Uterus (tissue), 4 donors: ENCODE data around the gene GGA3. TPM values are rescaled to one million over a fixed set of nuclear protein-coding genes. Genes with fewer than 3 reads are reported as not detected.
A peak's percentile ranks its signal among the peaks of the same experiment; 100 is the strongest.

Source experiments
- DNase-seq, 2 donors: peaks; one replicate each; pipeline ENCODE4 v3.0.0-alpha.2; 2019 to 2020
- H3K27ac ChIP-seq, 2 donors: fragments of 200-600 bp; sonication (generic); 1 replicate in 1 of 2; 2 replicates in 1 of 2; pipeline ENCODE4 v1.5.1; 2016 to 2018
- H3K27me3 ChIP-seq, 2 donors: fragments of 200-600 bp; sonication (generic); one replicate each; pipeline ENCODE4 v1.5.1; 2018 to 2019; ENCODE audit warnings: control low read depth in 1 of 2
- H3K36me3 ChIP-seq, 2 donors: fragments of 200-600 bp; sonication (generic); one replicate each; pipeline ENCODE4 v1.5.1; 2019; ENCODE audit warnings: control low read depth in 1 of 2
- H3K4me1 ChIP-seq, 2 donors: fragments of 200-600 bp; sonication (generic); one replicate each; pipeline ENCODE4 v1.5.1; 2018 to 2019; ENCODE audit warnings: control low read depth in 1 of 2
- H3K4me3 ChIP-seq, 2 donors: fragments of 200-600 bp; sonication (generic); 1 replicate in 1 of 2; 2 replicates in 1 of 2; pipeline ENCODE4 v1.5.1; 2018 to 2019; ENCODE audit warnings: mild to moderate bottlenecking in 1 of 2
- H3K9me3 ChIP-seq, 2 donors: fragments of 200-600 bp; sonication (generic); one replicate each; pipeline ENCODE4 v1.5.1; 2019; ENCODE audit warnings: control low read depth in 1 of 2
- CTCF ChIP-seq, 4 experiments: fragments of 200-600 bp in 2 of 4; fragments of 450-650 bp in 2 of 4; sonication (generic) in 2 of 4; IDR thresholded peaks; one replicate each; pipeline ENCODE4 v1.5.1; 2016 to 2019; ENCODE audit warnings: antibody characterized with exemption in 4 of 4, mild to moderate bottlenecking in 2 of 4, moderate library complexity in 1 of 4
- POLR2A ChIP-seq, 2 donors: fragments of 450-650 bp; IDR thresholded peaks; one replicate each; pipeline ENCODE4 v1.6.1; 2016; ENCODE audit warnings: antibody characterized with exemption in 2 of 2, mild to moderate bottlenecking in 1 of 2, moderate library complexity in 1 of 2
- intact Hi-C: fragments of 100-400 bp; cut with DNase I; formaldehyde crosslinking; loops from one replicate; pipeline ENCODE4 v1.15.1; 2023; ENCODE audit warnings: low total_unique reads
- total RNA-seq, 4 donors: library from RNA; depleted of rRNA in 3 of 4; stranded (reverse); fragments of >200 nt in 3 of 4; gene quantifications; one replicate each; pipeline versions ENCODE4 v1.1.0 to v1.2.4, GENCODE V29; 2014 to 2023
- donor health status: DM: yes; HTN: yes; CAD: no.

The GGA3 gene
- total RNA-seq, 4 donors from 2014 or later, result 9.4 to 104 (median 40.1) TPM

GRCh38 chr17:75271233-75271954, 10.0 kb upstream of the GGA3 start:
- peak; percentile 62 to 81 for DNase-seq
- Histone ChIP-seq H3K4me3 (peak overlapping the region; percentile 52 to 96), H3K27ac (peak overlapping the region; percentile 79 to 94), H3K36me3 (no peaks in the 10 kb centered on the region), H3K4me1 (peaks cover 0 to 11% of the 10 kb centered on the region in 2 donors), H3K9me3 (no peaks in the 10 kb centered on the region), H3K27me3 (no peaks in the 10 kb centered on the region)
- intact Hi-C loops, result no loop called here
- TF ChIP-seq POLR2A (IDR thresholded peaks at IDR 0.05) (peak in 1 of 2 donors; percentile 42), CTCF (IDR thresholded peaks at IDR 0.05) (peak; percentile 34 to 99 (median 94))

- Histone ChIP-seq H3K9me3 (no peaks in the 10 kb centered on the region), H3K4me1 (peaks cover 0 to 11% of the 10 kb centered on the region in 2 donors), H3K27me3 (no peaks in the 10 kb centered on the region), H3K36me3 (no peaks in the 10 kb centered on the region), H3K27ac (peak within 1 kb of the TSS; percentile 94 to 98), H3K4me3 (peak within 1 kb of the TSS; percentile 86 to 96)
- TF ChIP-seq CTCF (IDR thresholded peaks at IDR 0.05), result no peak
- TF ChIP-seq POLR2A (IDR thresholded peaks at IDR 0.05), result peak; percentile 11 to 76
- intact Hi-C loops, result no loop called here
- no peak for DNase-seq
Measured at GRCh38 chr17:75270966-75271232, 9.5 kb upstream of the GGA3 start, which contains the start of gene MIF4GD. Gene MIF4GD (minus strand): TSS chr17:75271231. CDS start chr17:75270195, 1,036 bp downstream.

- intact Hi-C loops, result no loop called here
- H3K9me3 ChIP-seq, result no peaks in the 10 kb centered on the region
- DNase-seq, result peak; percentile 60 to 65
- no peaks in the 10 kb centered on the region for H3K27me3 ChIP-seq
- peak overlapping the region; percentile 94 to 98 for H3K27ac ChIP-seq
- H3K4me3 ChIP-seq, result peak overlapping the region; percentile 86 to 96
- peaks cover 0 to 11% of the 10 kb centered on the region in 2 donors for H3K4me1 ChIP-seq
- no peaks in the 10 kb centered on the region for H3K36me3 ChIP-seq
- no peak for TF ChIP-seq POLR2A (IDR thresholded peaks at IDR 0.05)
- peak in 3 of 4 experiments; percentile 15 to 36 (median 22) for TF ChIP-seq CTCF (IDR thresholded peaks at IDR 0.05)
Measured at GRCh38 chr17:75270218-75270965, 9.0 kb upstream of the GGA3 start.

GRCh38 chr17:75269844-75270217, 8.4 kb upstream of the GGA3 start:
- intact Hi-C loops, result no loop called here
- H3K27ac ChIP-seq, result peak overlapping the region; percentile 94 to 98

More at GRCh38 chr17:75269844-75270217, 8.4 kb upstream of the GGA3 start:
- TF ChIP-seq POLR2A (IDR thresholded peaks at IDR 0.05) (no peak), CTCF (IDR thresholded peaks at IDR 0.05) (no peak)
- no peaks in the 10 kb centered on the region for H3K9me3 ChIP-seq
- no peak for DNase-seq
- no peaks in the 10 kb centered on the region for H3K36me3 ChIP-seq
- peaks cover 0 to 11% of the 10 kb centered on the region in 2 donors for H3K4me1 ChIP-seq
- no peaks in the 10 kb centered on the region for H3K27me3 ChIP-seq
- peak overlapping the region; percentile 86 to 96 for H3K4me3 ChIP-seq
